HEK293 (cell line): ENCODE data around the gene ATP1A3.

Source experiments
- CTCF ChIA-PET: fragments of 350-600 bp; formaldehyde crosslinking; extraction: SDS; loops from one replicate; lab custom pipeline; 2021; ENCODE audit warnings: antibody characterized with exemption; lab: Yijun Ruan, JAX
- POLR2A ChIA-PET: fragments of 300-600 bp; formaldehyde crosslinking; extraction: SDS; loops from one replicate; lab custom pipeline; 2020; ENCODE audit warnings: antibody characterized with exemption, inconsistent platforms; lab: Yijun Ruan, JAX
- H3K27ac ChIP-seq: fragments of 200-500 bp; sonication (Bioruptor generic); 2 replicates; pipeline ENCODE4 v1.5.1; 2014; ENCODE audit warnings: low read depth, low read length, control low read depth, inconsistent platforms; ENCODE audit errors: extremely low read depth
- H3K36me3 ChIP-seq, 2 experiments: fragments of 200-500 bp in 1 of 2; sonication (Bioruptor generic) in 1 of 2; 1 replicate in 1 of 2; 2 replicates in 1 of 2; pipeline ENCODE4 v1.5.1; 2014 to 2017; ENCODE audit warnings: inconsistent platforms in 2 of 2, low read length in 2 of 2; ENCODE audit not compliant: control insufficient read depth in 2 of 2, insufficient read depth in 1 of 2
- H3K4me1 ChIP-seq: fragments of 200-500 bp; sonication (Bioruptor generic); 2 replicates; pipeline ENCODE4 v1.5.1; 2014; ENCODE audit warnings: mild to moderate bottlenecking, low read length, inconsistent platforms; ENCODE audit not compliant: control insufficient read depth, insufficient read depth
- H3K4me3 ChIP-seq: 2 replicates; pipeline ENCODE4 v1.5.1; 2011; ENCODE audit warnings: low read depth, mild to moderate bottlenecking, control low read depth, low read length, moderate library complexity
- H3K9me3 ChIP-seq: fragments of 200-500 bp; sonication (Bioruptor generic); 2 replicates; pipeline ENCODE4 v1.5.1; 2014; ENCODE audit warnings: low read depth, low read length, inconsistent platforms; ENCODE audit not compliant: control insufficient read depth, insufficient read depth
- BCL11B ChIP-seq: fragments of 450-650 bp; formaldehyde crosslinking; IDR thresholded peaks from 2 replicates; pipeline ENCODE4 v1.5.1; 2016; ENCODE audit warnings: low read depth, missing biosample characterization, missing genetic modification characterization
- FEZF1 ChIP-seq: fragments of 450-650 bp; formaldehyde crosslinking; IDR thresholded peaks from 2 replicates; pipeline ENCODE4 v1.5.1; 2016; ENCODE audit warnings: missing biosample characterization, missing genetic modification characterization
- HOXA7 ChIP-seq: sonication (generic); formaldehyde crosslinking; IDR thresholded peaks from 2 replicates; pipeline ENCODE4 v1.8.1; 2022; ENCODE audit warnings: missing genetic modification reagents, borderline replicate concordance
- REPIN1 ChIP-seq: fragments of 450-650 bp; formaldehyde crosslinking; IDR thresholded peaks from 2 replicates; pipeline ENCODE4 v1.5.1; 2017; ENCODE audit warnings: missing biosample characterization, missing genetic modification characterization, low read depth
- SCRT2 ChIP-seq: fragments of 450-650 bp; formaldehyde crosslinking; IDR thresholded peaks from 2 replicates; pipeline ENCODE4 v1.5.1; 2016; ENCODE audit warnings: missing biosample characterization, missing genetic modification characterization
- SP2 ChIP-seq: fragments of 450-650 bp; formaldehyde crosslinking; IDR thresholded peaks from 2 replicates; pipeline ENCODE4 v1.5.1; 2016; ENCODE audit warnings: missing biosample characterization, missing genetic modification characterization
- ZBTB21 ChIP-seq: fragments of 450-650 bp; formaldehyde crosslinking; IDR thresholded peaks from 2 replicates; pipeline ENCODE4 v1.5.1; 2017; ENCODE audit warnings: missing biosample characterization, missing genetic modification characterization
- ZBTB48 ChIP-seq: fragments of 450-650 bp; formaldehyde crosslinking; IDR thresholded peaks from 2 replicates; pipeline ENCODE4 v1.5.1; 2016; ENCODE audit warnings: missing biosample characterization, missing genetic modification characterization
- ZEB2 ChIP-seq: fragments of 450-650 bp; formaldehyde crosslinking; IDR thresholded peaks from 2 replicates; pipeline ENCODE4 v1.5.1; 2016; ENCODE audit warnings: missing biosample characterization, missing genetic modification characterization
- ZNF140 ChIP-seq: fragments of 450-650 bp; formaldehyde crosslinking; IDR thresholded peaks from 2 replicates; pipeline ENCODE4 v1.5.1; 2016; ENCODE audit warnings: missing biosample characterization, missing genetic modification characterization
- ZNF169 ChIP-seq: fragments of 450-650 bp; formaldehyde crosslinking; IDR thresholded peaks from 2 replicates; pipeline ENCODE4 v1.5.1; 2016; ENCODE audit warnings: missing biosample characterization, missing genetic modification characterization
- ZNF266 ChIP-seq: fragments of 450-650 bp; formaldehyde crosslinking; IDR thresholded peaks from 2 replicates; pipeline ENCODE4 v1.5.1; 2016; ENCODE audit warnings: missing biosample characterization, missing genetic modification characterization, low read depth
- ZNF335 ChIP-seq: fragments of 450-650 bp; formaldehyde crosslinking; conservative IDR thresholded peaks from 2 replicates; pipeline ENCODE4 v1.5.1; 2016; ENCODE audit warnings: missing biosample characterization, missing genetic modification characterization
- ZNF350 ChIP-seq: fragments of 450-650 bp; formaldehyde crosslinking; IDR thresholded peaks from 2 replicates; pipeline ENCODE4 v1.5.0; 2017; ENCODE audit warnings: missing biosample characterization, mild to moderate bottlenecking, missing genetic modification characterization
- ZNF37A ChIP-seq: fragments of 450-650 bp; IDR thresholded peaks from 2 replicates; pipeline ENCODE4 v1.5.1; 2018; ENCODE audit warnings: missing biosample characterization, missing genetic modification characterization
- ZNF426 ChIP-seq: fragments of 450-650 bp; formaldehyde crosslinking; IDR thresholded peaks from 2 replicates; pipeline ENCODE4 v1.5.1; 2017; ENCODE audit warnings: missing biosample characterization, missing genetic modification characterization, mild to moderate bottlenecking, inconsistent platforms, moderate library complexity
- ZNF777 ChIP-seq: fragments of 450-650 bp; formaldehyde crosslinking; IDR thresholded peaks from 2 replicates; pipeline ENCODE4 v1.5.1; 2017; ENCODE audit warnings: missing biosample characterization, missing genetic modification characterization, borderline replicate concordance
- ZSCAN30 ChIP-seq: fragments of 450-650 bp; IDR thresholded peaks from 2 replicates; pipeline ENCODE4 v1.5.1; 2018; ENCODE audit warnings: missing biosample characterization, mild to moderate bottlenecking, missing genetic modification characterization, moderate library complexity
- TF ChIP-seq, protein P1 (sequence below): fragments of 450-650 bp; formaldehyde crosslinking; IDR thresholded peaks from 2 replicates; pipeline ENCODE4 v1.5.1; 2017; ENCODE audit warnings: missing biosample characterization, missing genetic modification characterization
- TF ChIP-seq, protein P2 (sequence below): fragments of 450-650 bp; formaldehyde crosslinking; IDR thresholded peaks from 2 replicates; pipeline ENCODE4 v1.5.1; 2016; ENCODE audit warnings: missing biosample characterization, missing genetic modification characterization
- TF ChIP-seq, protein P3 (sequence below): fragments of 450-650 bp; formaldehyde crosslinking; IDR thresholded peaks from 2 replicates; pipeline ENCODE4 v1.5.1; 2016; ENCODE audit warnings: missing biosample characterization, missing genetic modification characterization
- TF ChIP-seq, protein P4 (sequence below): fragments of 450-650 bp; formaldehyde crosslinking; IDR thresholded peaks from 2 replicates; pipeline ENCODE4 v1.5.1; 2016; ENCODE audit warnings: missing biosample characterization, missing genetic modification characterization
- TF ChIP-seq, protein P5 (sequence below): fragments of 450-650 bp; formaldehyde crosslinking; IDR thresholded peaks from 2 replicates; pipeline ENCODE4 v1.5.1; 2016; ENCODE audit warnings: missing biosample characterization, missing genetic modification characterization
- TF ChIP-seq, protein P6 (sequence below): fragments of 450-650 bp; formaldehyde crosslinking; conservative IDR thresholded peaks from 2 replicates; pipeline ENCODE4 v1.5.1; 2016; ENCODE audit warnings: low read depth, missing biosample characterization, missing genetic modification characterization

ATP1A3 gene

DNA sequence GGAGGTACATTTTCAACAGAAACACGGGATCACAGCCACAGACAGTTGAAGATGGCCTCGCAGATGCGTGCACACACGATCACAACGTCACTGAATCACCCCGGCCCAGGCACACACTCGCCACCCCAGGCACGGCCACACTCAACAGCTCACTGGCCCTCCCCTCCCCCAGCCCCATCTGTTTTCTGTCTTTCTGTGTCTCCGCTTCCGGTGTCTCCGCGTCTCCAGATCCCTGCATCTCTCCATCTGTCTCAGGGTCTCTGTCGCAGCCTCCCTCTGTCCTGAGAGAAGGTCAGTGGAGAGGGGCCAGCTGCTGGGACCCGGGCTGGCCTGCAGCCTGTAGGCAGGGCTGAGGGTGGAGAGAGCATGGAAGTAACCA lies 3.8 kb upstream of the ATP1A3 start:
- no peaks in the 10 kb centered on the region for H3K36me3 ChIP-seq
- CTCF ChIA-PET = interaction anchor here (0.6 to 2.5 kb wide), 10 partner anchors 9 to 111 kb away, joined by 3 to 23 read pairs (median 4); no protein-coding TSS in a partner anchor
- no peak overlapping the region for H3K4me3 ChIP-seq
- no peak overlapping the region for H3K27ac ChIP-seq
- POLR2A ChIA-PET = no interaction called here
- H3K9me3 ChIP-seq = no peaks in the 10 kb centered on the region
- peaks cover 9% of the 10 kb centered on the region for H3K4me1 ChIP-seq
- TF ChIP-seq ZBTB21 (tag by site-specific recombination) (peak; percentile 30; the same call in 1 of the 2 replicates), ZBTB48 (tag by site-specific recombination) (no peak), ZNF266 (tag by site-specific recombination) (no peak), ZNF350 (no peak), ZEB2 (tag by site-specific recombination) (no peak), BCL11B (no peak), ZSCAN30 (tag by site-specific recombination) (no peak), ZNF777 (0 out of 2 replicates have a peak, but pooled peaks have one; percentile 14), ZNF140 (tag by site-specific recombination) (no peak), HOXA7 (CRISPR knock-in tag) (no peak), REPIN1 (tag by site-specific recombination) (no peak), FEZF1 (no peak), SP2 (tag by site-specific recombination) (no peak), ZNF426 (no peak), ZNF335 (peak; percentile 89), ZNF169 (tag by site-specific recombination) (no peak), ZNF37A (tag by site-specific recombination) (no peak), SCRT2 (tag by site-specific recombination) (peak; percentile 49; the same call in 1 of the 2 replicates)
- TF ChIP-seq, protein P1, sequence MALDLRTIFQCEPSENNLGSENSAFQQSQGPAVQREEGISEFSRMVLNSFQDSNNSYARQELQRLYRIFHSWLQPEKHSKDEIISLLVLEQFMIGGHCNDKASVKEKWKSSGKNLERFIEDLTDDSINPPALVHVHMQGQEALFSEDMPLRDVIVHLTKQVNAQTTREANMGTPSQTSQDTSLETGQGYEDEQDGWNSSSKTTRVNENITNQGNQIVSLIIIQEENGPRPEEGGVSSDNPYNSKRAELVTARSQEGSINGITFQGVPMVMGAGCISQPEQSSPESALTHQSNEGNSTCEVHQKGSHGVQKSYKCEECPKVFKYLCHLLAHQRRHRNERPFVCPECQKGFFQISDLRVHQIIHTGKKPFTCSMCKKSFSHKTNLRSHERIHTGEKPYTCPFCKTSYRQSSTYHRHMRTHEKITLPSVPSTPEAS (tag by site-specific recombination) = 0 out of 2 replicates have a peak, but pooled peaks have one; percentile 14
- TF ChIP-seq, protein P2, sequence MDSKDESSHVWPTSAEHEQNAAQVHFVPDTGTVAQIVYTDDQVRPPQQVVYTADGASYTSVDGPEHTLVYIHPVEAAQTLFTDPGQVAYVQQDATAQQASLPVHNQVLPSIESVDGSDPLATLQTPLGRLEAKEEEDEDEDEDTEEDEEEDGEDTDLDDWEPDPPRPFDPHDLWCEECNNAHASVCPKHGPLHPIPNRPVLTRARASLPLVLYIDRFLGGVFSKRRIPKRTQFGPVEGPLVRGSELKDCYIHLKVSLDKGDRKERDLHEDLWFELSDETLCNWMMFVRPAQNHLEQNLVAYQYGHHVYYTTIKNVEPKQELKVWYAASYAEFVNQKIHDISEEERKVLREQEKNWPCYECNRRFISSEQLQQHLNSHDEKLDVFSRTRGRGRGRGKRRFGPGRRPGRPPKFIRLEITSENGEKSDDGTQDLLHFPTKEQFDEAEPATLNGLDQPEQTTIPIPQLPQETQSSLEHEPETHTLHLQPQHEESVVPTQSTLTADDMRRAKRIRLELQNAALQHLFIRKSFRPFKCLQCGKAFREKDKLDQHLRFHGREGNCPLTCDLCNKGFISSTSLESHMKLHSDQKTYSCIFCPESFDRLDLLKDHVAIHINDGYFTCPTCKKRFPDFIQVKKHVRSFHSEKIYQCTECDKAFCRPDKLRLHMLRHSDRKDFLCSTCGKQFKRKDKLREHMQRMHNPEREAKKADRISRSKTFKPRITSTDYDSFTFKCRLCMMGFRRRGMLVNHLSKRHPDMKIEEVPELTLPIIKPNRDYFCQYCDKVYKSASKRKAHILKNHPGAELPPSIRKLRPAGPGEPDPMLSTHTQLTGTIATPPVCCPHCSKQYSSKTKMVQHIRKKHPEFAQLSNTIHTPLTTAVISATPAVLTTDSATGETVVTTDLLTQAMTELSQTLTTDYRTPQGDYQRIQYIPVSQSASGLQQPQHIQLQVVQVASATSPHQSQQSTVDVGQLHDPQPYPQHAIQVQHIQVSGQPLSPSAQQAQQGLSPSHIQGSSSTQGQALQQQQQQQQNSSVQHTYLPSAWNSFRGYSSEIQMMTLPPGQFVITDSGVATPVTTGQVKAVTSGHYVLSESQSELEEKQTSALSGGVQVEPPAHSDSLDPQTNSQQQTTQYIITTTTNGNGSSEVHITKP (tag by site-specific recombination) = no peak; the same call in 1 of the 2 replicates
- TF ChIP-seq, protein P3, sequence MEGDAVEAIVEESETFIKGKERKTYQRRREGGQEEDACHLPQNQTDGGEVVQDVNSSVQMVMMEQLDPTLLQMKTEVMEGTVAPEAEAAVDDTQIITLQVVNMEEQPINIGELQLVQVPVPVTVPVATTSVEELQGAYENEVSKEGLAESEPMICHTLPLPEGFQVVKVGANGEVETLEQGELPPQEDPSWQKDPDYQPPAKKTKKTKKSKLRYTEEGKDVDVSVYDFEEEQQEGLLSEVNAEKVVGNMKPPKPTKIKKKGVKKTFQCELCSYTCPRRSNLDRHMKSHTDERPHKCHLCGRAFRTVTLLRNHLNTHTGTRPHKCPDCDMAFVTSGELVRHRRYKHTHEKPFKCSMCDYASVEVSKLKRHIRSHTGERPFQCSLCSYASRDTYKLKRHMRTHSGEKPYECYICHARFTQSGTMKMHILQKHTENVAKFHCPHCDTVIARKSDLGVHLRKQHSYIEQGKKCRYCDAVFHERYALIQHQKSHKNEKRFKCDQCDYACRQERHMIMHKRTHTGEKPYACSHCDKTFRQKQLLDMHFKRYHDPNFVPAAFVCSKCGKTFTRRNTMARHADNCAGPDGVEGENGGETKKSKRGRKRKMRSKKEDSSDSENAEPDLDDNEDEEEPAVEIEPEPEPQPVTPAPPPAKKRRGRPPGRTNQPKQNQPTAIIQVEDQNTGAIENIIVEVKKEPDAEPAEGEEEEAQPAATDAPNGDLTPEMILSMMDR = no peak
- TF ChIP-seq, protein P4, sequence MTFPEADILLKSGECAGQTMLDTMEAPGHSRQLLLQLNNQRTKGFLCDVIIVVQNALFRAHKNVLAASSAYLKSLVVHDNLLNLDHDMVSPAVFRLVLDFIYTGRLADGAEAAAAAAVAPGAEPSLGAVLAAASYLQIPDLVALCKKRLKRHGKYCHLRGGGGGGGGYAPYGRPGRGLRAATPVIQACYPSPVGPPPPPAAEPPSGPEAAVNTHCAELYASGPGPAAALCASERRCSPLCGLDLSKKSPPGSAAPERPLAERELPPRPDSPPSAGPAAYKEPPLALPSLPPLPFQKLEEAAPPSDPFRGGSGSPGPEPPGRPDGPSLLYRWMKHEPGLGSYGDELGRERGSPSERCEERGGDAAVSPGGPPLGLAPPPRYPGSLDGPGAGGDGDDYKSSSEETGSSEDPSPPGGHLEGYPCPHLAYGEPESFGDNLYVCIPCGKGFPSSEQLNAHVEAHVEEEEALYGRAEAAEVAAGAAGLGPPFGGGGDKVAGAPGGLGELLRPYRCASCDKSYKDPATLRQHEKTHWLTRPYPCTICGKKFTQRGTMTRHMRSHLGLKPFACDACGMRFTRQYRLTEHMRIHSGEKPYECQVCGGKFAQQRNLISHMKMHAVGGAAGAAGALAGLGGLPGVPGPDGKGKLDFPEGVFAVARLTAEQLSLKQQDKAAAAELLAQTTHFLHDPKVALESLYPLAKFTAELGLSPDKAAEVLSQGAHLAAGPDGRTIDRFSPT (tag by site-specific recombination) = no peak
- TF ChIP-seq, protein P5, sequence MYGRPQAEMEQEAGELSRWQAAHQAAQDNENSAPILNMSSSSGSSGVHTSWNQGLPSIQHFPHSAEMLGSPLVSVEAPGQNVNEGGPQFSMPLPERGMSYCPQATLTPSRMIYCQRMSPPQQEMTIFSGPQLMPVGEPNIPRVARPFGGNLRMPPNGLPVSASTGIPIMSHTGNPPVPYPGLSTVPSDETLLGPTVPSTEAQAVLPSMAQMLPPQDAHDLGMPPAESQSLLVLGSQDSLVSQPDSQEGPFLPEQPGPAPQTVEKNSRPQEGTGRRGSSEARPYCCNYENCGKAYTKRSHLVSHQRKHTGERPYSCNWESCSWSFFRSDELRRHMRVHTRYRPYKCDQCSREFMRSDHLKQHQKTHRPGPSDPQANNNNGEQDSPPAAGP (tag by site-specific recombination) = no peak
- TF ChIP-seq, protein P6, sequence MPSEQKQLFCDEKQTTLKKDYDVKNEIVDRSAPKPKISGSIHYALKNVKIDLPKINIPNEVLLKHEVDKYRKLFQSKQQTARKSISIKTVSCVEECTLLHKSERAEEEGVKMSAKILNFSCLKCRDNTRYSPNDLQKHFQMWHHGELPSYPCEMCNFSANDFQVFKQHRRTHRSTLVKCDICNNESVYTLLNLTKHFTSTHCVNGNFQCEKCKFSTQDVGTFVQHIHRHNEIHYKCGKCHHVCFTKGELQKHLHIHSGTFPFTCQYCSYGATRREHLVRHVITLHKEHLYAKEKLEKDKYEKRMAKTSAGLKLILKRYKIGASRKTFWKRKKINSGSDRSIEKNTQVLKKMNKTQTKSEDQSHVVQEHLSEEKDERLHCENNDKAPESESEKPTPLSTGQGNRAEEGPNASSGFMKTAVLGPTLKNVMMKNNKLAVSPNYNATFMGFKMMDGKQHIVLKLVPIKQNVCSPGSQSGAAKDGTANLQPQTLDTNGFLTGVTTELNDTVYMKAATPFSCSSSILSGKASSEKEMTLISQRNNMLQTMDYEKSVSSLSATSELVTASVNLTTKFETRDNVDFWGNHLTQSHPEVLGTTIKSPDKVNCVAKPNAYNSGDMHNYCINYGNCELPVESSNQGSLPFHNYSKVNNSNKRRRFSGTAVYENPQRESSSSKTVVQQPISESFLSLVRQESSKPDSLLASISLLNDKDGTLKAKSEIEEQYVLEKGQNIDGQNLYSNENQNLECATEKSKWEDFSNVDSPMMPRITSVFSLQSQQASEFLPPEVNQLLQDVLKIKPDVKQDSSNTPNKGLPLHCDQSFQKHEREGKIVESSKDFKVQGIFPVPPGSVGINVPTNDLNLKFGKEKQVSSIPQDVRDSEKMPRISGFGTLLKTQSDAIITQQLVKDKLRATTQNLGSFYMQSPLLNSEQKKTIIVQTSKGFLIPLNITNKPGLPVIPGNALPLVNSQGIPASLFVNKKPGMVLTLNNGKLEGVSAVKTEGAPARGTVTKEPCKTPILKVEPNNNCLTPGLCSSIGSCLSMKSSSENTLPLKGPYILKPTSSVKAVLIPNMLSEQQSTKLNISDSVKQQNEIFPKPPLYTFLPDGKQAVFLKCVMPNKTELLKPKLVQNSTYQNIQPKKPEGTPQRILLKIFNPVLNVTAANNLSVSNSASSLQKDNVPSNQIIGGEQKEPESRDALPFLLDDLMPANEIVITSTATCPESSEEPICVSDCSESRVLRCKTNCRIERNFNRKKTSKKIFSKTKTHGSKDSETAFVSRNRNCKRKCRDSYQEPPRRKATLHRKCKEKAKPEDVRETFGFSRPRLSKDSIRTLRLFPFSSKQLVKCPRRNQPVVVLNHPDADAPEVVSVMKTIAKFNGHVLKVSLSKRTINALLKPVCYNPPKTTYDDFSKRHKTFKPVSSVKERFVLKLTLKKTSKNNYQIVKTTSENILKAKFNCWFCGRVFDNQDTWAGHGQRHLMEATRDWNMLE (tag by site-specific recombination) = no peak
